ACC112 (cell line): ENCODE data around the gene TRNAU1AP.
"Not testable (repeated sequence)": the region's sequence is repeated elsewhere in the genome, so short reads cannot be mapped to it uniquely, and the experiment has no call there.

Experiments
- H2AFZ ChIP-seq: fragments of 200-600 bp; sonication (generic); one replicate; pipeline ENCODE4 v1.6.0; 2017; ENCODE audit warnings: antibody characterized with exemption, low read length; ENCODE audit not compliant: unreplicated experiment
- H3K27ac ChIP-seq: fragments of 200-600 bp; sonication (generic); 2 replicates; pipeline ENCODE4 v1.5.1; 2014; ENCODE audit warnings: low read depth, mild to moderate bottlenecking, antibody characterized with exemption, low read length, moderate library complexity
- H3K27me3 ChIP-seq: fragments of 200-600 bp; sonication (generic); 2 replicates; pipeline ENCODE4 v1.6.1; 2014; ENCODE audit warnings: mild to moderate bottlenecking, antibody characterized with exemption, low read length, moderate library complexity, mixed read lengths; ENCODE audit not compliant: insufficient read depth
- H3K36me3 ChIP-seq: fragments of 200-600 bp; sonication (generic); 2 replicates; pipeline ENCODE4 v1.6.1; 2016; ENCODE audit warnings: mild to moderate bottlenecking, antibody characterized with exemption, low read length, moderate library complexity, mixed read lengths; ENCODE audit not compliant: insufficient read depth
- H3K4me1 ChIP-seq: fragments of 200-600 bp; sonication (generic); one replicate; pipeline ENCODE4 v1.6.1; 2016; ENCODE audit warnings: low read length, mixed read lengths; ENCODE audit not compliant: insufficient read depth, unreplicated experiment, control insufficient read depth
- H3K4me3 ChIP-seq: fragments of 200-600 bp; sonication (generic); 2 replicates; pipeline ENCODE4 v1.5.1; 2014; ENCODE audit warnings: mild to moderate bottlenecking, low read depth, low read length
- H3K79me2 ChIP-seq: fragments of 200-600 bp; sonication (generic); one replicate; pipeline ENCODE4 v1.6.0; 2016; ENCODE audit warnings: low read length; ENCODE audit not compliant: control insufficient read depth, unreplicated experiment, insufficient read depth

TRNAU1AP gene

DNA sequence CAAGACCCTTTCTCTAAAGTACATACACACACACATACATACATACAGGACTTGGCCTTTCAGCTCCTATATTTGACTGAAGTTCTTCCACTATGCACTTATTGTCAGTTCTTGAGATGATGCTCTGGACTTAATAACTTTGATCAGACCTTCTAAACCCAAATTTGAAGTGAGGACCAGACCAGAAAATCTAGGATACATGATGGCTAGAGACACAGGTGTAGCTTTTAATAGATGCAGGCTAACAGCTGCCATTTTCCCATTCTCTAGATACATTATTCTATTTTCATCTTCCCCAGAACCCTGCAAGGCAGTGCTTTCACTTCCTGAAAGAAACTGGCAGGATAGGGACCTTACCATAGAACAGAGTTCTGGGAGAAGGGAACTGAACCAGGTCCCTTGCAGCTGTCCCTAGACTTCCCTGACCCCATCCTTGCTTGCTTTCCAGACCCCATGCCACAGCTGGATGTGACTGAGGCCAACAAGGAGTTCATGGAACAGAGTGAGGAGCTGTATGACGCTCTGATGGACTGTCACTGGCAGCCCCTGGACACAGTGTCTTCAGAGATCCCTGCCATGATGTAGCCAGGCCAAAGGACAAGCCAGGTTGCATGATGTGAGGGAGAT is 24.3 kb downstream of the TRNAU1AP start:
- Histone ChIP-seq H3K36me3 (peaks cover 47% of the 10 kb centered on the region), H3K4me1 (peaks cover 6% of the 10 kb centered on the region), H3K79me2 (peaks cover 28% of the 10 kb centered on the region), H3K4me3 (no peak overlapping the region), H3K27me3 (no peaks in the 10 kb centered on the region), H2AFZ (no peak overlapping the region), H3K27ac (peak overlapping the region; percentile 14; the same call in 1 of the 2 replicates)

DNA sequence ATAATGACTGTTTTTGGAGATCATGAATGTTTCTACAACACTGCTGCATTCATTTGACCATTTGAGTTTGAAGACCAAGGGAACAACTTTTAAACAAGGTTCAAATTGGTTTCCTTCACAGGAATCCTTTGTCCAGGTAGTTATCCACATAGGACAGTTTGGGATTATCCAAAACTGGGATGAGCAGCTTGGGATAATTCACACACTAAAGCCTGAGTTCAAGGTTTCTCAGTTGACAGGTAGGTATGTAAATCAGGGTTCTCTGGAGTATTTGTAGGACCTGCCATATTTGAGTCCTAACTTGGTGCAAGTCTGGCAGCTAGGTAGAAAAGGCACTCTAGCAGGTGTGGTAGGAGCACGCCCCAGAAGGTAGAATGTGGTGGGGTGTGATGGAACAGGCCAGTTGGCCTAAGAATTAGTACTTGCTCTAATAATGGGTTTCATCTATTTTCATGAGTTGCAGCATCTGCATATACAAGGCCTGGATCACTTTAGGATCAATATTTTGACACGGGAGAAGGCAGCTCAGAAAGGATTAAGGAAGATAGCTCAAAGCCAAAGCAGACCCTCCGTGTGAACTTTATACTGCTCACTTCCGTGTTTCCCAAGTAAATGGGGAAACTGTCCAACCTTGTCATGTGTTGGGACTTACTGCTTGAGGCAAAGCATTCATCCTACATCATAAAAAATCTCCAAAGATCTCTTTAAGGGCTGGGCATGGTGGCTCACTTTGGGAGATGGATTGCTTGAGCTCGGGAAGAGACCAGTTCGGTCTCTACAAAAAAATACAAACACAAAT is 25.1 kb downstream of the TRNAU1AP start:
- Histone ChIP-seq H2AFZ (no peak overlapping the region), H3K4me3 (no peak overlapping the region), H3K36me3 (peaks cover 47% of the 10 kb centered on the region), H3K27ac (0 out of 2 replicates have a peak overlapping the region, but pooled peaks have one; percentile 45), H3K4me1 (peaks cover 6% of the 10 kb centered on the region), H3K27me3 (no peaks in the 10 kb centered on the region), H3K79me2 (peaks cover 28% of the 10 kb centered on the region)

DNA sequence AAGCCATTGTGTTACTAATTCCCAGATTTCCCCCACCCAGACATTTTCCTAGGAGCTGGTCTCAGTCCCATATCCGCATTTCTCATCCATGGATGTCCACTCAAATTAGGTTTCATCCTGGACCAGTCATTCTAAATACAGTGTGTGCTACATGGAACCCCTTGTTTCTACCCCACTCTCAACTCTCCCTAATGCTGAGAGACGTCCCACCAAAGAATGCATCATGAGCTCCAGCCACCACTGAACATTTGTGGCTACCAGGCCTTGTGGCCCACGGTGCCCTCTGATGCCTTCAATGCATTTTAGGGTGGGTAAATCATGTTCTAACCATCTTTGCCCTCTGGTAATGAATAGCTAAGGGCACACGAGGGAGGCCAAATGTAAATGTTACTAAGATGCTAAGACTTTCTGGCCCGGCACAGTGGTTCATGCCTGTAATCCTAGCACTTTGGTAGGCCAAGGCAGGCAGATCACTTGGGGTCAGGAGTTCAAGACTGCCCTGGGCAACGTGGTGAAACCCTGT is 25.9 kb downstream of the TRNAU1AP start:
- Histone ChIP-seq H3K27ac (0 out of 2 replicates have a peak overlapping the region, but pooled peaks have one; percentile 45), H3K36me3 (peaks cover 42% of the 10 kb centered on the region), H3K27me3 (no peaks in the 10 kb centered on the region), H2AFZ (no peak overlapping the region), H3K4me3 (no peak overlapping the region), H3K79me2 (peaks cover 28% of the 10 kb centered on the region), H3K4me1 (peaks cover 6% of the 10 kb centered on the region)

DNA sequence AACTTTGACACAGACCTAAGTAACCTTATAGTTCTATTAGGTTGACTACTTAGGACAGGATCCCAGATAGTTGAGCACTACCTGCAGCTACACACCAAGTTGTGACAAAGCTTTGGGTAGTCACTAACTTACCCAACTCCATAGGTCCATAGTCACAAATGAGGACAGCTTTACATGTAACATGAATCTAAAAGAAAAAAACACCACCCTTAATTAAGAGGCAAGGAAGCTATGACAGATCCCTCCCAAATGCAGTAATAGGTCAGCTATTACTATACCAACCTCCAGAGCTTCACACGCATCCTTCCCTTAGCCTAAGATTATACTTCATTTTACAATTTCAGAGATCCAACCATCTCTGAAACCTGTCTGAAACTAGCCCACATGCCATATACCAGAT is 26.5 kb downstream of the TRNAU1AP start:
- H3K79me2 ChIP-seq: peaks cover 28% of the 10 kb centered on the region
- H3K4me3 ChIP-seq: peak overlapping the region; percentile 96
- H3K4me1 ChIP-seq: peaks cover 6% of the 10 kb centered on the region
- H3K27me3 ChIP-seq: no peaks in the 10 kb centered on the region
- H3K36me3 ChIP-seq: peaks cover 38% of the 10 kb centered on the region
- no peak overlapping the region for H2AFZ ChIP-seq
- peak overlapping the region; percentile 45 for H3K27ac ChIP-seq

DNA sequence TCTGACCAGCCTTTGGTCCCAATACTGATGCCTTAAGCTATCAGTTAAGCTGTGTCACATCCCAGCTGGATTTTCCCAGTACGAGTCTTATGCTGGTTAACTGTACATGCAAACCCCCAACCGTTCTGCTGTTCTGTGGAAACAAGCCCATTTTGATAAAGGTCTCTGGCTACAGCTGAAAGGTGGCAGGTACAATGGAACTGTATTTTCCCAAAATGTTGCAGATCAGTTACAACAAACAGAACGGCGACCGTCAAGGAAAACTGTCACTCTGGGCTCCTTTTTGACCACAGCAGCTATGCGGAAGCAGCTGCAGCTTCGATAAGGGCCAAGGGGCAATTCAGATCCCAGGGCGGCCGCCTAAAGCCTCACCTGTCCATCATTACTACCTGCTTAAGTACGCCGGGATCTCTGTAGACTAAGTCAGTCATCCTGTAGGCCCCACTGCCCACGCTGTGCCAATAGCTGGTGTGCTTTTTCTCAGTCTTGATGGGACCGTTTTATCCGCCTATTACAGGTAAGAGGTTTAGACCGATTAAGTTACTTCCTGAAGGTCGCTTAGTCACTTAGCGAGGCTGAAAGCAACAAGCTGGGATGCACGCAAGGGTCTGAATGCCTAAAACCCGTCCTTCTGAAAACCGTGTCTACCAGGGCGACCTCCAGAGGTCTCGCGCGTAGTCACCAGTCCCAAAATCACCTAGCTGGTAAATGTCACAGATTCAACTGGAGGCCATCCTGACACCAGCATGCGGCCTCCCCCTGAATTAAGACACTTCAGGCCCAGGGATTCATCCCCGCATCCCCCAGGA is 28.0 kb downstream of the TRNAU1AP start:
- peak overlapping the region; percentile 54 for H3K27ac ChIP-seq
- H3K27me3 ChIP-seq: no peaks in the 10 kb centered on the region
- H2AFZ ChIP-seq: no peak overlapping the region
- peaks cover 32% of the 10 kb centered on the region for H3K36me3 ChIP-seq
- H3K4me3 ChIP-seq: peak overlapping the region; percentile 96
- peaks cover 28% of the 10 kb centered on the region for H3K79me2 ChIP-seq
- peaks cover 6% of the 10 kb centered on the region for H3K4me1 ChIP-seq

GRCh38 chr1:28581531-28582247 is 28.8 kb downstream of the TRNAU1AP start:
- peaks cover 6% of the 10 kb centered on the region for H3K4me1 ChIP-seq
- peaks cover 31% of the 10 kb centered on the region for H3K36me3 ChIP-seq
- peaks cover 28% of the 10 kb centered on the region for H3K79me2 ChIP-seq
- H3K27ac ChIP-seq: peak overlapping the region; percentile 54
- no peaks in the 10 kb centered on the region for H3K27me3 ChIP-seq
- peak overlapping the region; percentile 89 for H2AFZ ChIP-seq
- H3K4me3 ChIP-seq: peak overlapping the region; percentile 96

DNA sequence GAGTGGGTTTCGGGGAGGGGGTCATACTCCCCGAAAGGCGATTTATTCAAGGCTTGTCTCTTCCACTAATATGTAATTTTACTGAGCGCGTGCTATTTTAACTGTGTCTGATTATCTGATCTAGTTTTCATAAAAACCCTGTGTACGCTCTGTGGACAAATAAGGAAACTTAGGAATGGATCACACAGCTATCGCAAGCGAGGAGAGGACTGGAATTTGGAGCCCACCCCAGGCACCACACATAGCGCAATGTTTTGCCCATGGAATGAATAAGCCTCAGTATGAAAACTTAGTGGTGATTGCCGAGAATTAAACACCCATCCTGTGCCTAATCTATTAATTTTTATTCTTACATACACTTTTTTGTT is 29.3 kb downstream of the TRNAU1AP start:
- Histone ChIP-seq H3K27me3 (no peaks in the 10 kb centered on the region), H3K79me2 (peaks cover 28% of the 10 kb centered on the region), H3K4me1 (peaks cover 6% of the 10 kb centered on the region), H3K27ac (peak overlapping the region; percentile 53), H3K36me3 (peaks cover 28% of the 10 kb centered on the region), H3K4me3 (peak overlapping the region; percentile 96), H2AFZ (peak overlapping the region; percentile 89)

- not testable (repeated sequence) for H3K4me3 ChIP-seq, H3K79me2 ChIP-seq, H3K27ac ChIP-seq, H2AFZ ChIP-seq, H3K4me1 ChIP-seq, H3K27me3 ChIP-seq, H3K36me3 ChIP-seq
Observed at GRCh38 chr1:28586585-28587391, 33.9 kb downstream of the TRNAU1AP start.

DNA sequence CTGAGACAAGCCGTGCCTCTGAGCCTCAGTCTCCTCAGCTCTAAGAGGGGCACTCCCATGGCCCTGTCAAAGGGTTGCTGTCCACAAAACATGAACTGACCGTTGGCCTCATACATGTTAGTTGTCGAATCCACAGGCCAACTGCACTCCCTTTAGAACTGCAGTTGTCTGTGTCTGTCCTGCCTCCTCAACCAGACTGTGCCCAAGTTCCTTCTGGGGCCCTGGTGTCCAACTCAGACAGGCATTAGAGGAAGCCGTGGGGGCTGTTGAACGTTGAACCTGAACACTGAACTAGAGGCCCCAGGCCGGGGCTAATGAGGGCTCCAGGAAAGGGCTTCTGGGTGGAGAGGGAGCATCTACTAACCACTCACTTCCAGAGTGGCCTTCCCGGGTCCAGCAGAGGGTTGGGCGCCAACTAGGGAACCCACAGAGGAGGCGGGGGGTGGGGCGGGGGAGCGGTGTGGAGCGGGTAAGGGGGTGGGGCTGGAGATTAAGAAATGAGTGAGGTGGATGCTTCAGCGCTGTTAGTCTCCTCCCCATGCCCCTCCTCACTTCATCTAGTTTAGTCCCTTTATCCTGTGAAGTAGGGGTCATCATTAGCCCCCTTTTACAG is 38.9 kb downstream of the TRNAU1AP start, which contains the start of gene RAB42:
Gene RAB42, plus strand, starts transcription at position 558 of the 613 bp plus-strand sequence. CDS start 247 bp downstream, outside the sequence.
- Histone ChIP-seq H3K4me1 (peaks cover 4% of the 10 kb centered on the region), H3K27me3 (no peaks in the 10 kb centered on the region), H3K27ac (no peak within 1 kb of the TSS), H2AFZ (peak within 1 kb of the TSS; percentile 90), H3K79me2 (no peaks in the 10 kb centered on the region), H3K36me3 (no peaks in the 10 kb centered on the region), H3K4me3 (peak within 1 kb of the TSS; percentile 76)
